HG02571 (cell line): ENCODE data around the gene CHD1L.
"Not testable (repeated sequence)": the region's sequence is repeated elsewhere in the genome, so short reads cannot be mapped to it uniquely, and the experiment has no call there.

Experiments used
- ATAC-seq: cut with Tn5 transposase; IDR thresholded peaks from one replicate; pipeline ENCODE4 v1.9.1; 2021; ENCODE audit warnings: mild to moderate bottlenecking, moderate library complexity; ENCODE audit not compliant: unreplicated experiment

CHD1L gene

GRCh38 chr1:147264158-147264768 lies 21.8 kb downstream of the CHD1L start:
- no peak for ATAC-seq

DNA sequence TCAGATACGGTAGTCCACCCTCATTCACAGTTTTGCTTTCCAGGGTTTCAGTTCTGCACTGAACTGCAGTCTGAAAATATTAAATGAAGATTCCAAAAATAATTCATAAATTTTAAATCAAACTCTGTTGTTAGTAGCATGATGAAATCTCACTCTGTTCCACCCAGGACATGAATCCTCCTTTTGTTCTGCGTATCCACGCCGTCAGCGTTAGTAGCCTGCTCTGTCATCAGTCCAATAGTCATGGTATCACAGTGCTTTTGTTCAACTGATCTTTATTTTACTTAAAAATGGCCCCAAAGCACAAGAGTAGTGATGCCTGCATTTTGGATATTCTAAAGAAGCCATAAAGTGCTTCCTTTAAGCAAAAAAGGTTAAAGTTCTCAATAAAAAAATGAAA lies 23.9 kb downstream of the CHD1L start:
- no peak for ATAC-seq

GRCh38 chr1:147267711-147268110 lies 25.2 kb downstream of the CHD1L start:
- ATAC-seq: no peak

DNA sequence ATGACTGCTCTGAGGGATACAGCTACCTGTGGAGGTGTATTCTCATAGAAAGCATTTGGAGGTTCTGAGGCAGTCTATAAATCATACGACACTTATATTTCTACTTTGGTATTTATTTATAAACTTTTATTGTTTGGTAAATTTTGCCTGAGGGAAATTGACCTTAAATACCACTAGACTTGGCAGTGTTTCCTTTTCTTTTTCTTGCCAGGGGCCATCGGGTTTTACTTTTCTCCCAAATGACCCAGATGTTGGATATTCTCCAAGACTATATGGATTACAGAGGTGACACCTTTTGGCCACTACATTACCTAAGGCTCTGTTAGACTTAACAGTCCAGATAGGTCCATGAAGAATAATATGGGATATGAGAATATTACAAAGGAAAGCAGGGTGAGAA lies 28.2 kb downstream of the CHD1L start:
- ATAC-seq: no peak

GRCh38 chr1:147272042-147272441 lies 29.6 kb downstream of the CHD1L start:
- no peak for ATAC-seq

GRCh38 chr1:147273409-147274336 lies 31.2 kb downstream of the CHD1L start:
- ATAC-seq: no peak

GRCh38 chr1:147281950-147282349 lies 39.5 kb downstream of the CHD1L start:
- no peak for ATAC-seq

GRCh38 chr1:147283011-147283410 lies 40.5 kb downstream of the CHD1L start:
- no peak for ATAC-seq

DNA sequence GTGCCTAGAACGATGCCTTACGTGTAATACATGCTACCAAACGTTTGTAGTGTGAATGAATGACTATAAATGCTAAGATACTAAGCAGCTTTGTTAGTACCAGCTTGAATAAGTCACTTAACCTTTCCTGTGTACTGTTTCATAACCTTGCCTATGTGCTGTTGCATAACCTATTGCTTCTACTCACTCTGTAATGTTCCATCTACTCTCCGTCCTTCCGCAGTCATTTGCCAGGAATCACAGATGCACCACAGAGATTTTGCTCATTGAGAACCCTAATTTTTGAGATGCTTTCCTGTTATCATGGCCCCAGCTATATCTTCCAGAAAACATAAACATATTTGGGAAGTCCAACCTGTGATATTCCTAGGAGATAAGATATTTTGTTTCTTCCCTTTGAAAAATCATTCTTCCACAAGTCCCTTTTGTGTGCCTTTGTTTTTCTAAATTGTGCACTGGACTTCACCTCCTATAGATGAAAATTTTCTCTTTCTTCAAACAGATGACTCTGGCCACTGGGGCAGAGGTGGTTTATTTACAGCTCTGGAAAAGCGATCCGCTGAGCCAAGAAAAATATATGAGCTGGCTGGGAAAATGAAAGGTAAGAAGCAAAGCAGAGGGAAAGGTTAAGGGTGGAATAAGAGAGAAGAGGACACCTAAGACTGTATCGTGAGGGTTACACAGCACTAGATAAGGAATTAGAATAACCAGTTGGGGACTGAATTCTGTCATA lies 44.8 kb downstream of the CHD1L start:
- ATAC-seq: no peak

- no peak for ATAC-seq
Observed at GRCh38 chr1:147292012-147292411, 49.5 kb downstream of the CHD1L start.

GRCh38 chr1:147292631-147293251 lies 50.3 kb downstream of the CHD1L start:
- ATAC-seq: no peak

DNA sequence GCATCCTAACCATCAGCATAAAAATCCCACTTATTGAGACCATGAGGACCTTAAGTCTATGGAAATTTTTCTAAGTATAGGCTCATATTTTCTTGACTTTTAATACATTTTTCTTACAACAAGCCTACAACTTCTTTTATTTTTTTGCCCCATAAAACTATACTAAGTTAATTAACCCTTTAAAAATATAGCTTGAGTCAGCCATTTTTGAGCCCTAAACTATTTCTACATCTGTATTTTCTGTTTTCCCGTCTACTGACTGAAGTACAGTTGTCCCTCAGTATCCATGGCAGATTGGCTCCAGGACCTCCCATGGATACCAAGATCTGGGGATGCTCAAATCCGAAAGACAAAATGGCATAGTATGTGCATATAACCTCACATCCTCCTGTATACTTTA lies 55.0 kb downstream of the CHD1L start:
- no peak for ATAC-seq

DNA sequence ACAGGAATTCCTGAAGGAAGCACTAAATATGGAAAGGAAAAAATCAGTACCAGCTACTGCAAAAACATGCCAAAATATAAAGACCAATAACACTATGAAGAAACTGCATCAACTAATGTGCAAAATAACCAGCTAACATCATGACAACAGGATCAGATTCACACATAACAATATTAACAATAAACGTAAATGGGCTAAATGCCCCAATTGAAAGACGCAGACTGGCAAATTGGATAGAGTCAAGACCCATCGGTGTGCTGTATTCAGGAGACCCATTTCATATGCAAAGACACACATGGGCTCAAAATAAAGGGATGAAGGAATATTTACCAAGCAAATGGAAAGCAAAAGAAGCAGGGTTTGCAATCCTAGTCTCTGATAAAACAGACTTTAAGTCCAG lies 63.3 kb downstream of the CHD1L start:
- ATAC-seq: not testable (repeated sequence)

DNA sequence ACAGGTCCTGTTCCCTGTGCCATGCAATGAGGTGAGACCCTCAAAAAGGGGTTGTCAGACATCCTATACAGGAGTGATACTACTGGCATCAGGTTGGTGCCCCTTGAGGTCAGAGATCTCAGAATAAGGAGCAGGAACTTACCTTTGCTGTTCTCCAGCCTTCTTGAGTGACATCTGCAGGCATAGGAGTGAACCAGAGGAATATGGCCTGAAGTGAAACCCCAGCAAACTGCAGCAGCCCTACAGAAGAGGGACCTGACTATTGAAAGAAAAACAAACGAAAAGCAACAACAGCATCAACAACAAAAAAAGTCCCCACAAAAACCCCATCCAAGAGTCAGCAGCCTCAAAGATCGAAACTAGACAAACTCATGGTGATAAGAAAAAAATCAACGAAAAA lies 74.5 kb downstream of the CHD1L start:
- no peak for ATAC-seq

- ATAC-seq: not testable (repeated sequence)
Observed at GRCh38 chr1:147326933-147327687, 84.6 kb downstream of the CHD1L start.

- ATAC-seq: no peak
Observed at GRCh38 chr1:147334292-147334691, 91.8 kb downstream of the CHD1L start.

DNA sequence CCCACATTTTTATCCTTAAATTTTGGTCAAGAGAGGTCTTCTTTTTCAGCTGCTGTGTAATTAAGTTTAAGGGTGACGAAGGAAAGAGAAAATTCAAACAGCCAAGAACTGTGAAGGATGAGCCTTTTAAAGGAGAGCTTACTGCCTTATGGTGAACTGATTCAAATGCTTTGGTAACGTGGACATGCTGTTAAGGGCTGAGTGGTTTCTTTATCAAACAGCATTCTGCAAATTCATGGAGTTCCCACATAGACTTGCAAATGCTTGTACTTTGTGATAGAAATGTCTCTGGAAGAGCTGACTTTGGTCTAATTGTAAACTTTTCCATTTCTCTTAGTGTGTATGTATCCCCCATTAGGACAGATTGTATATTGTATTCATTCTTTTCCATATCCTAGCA lies 93.8 kb downstream of the CHD1L start:
- ATAC-seq: no peak

- no peak for ATAC-seq
Observed at GRCh38 chr1:147337040-147337630, 94.7 kb downstream of the CHD1L start.

- no peak for ATAC-seq
Observed at GRCh38 chr1:147338571-147338970, 96.1 kb downstream of the CHD1L start.

DNA sequence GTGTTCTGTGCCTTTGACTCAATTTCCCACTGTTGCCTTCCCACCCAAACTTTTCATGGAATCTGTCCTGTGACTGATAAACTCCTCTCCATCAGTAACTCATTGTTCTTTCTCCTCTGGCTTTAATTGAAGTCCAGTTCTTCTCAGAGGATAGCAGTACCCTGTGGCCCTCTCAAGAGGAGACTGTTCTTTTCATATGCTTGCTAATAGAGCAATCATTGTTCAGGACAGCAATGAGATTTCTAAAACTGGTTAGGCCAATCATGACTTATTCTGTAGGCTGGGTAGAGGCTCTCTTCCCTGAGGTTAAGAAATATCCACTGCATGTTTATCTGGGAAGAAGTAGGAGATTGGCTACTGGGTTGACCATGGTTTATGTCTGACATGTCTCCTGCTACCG lies 98.8 kb downstream of the CHD1L start:
- ATAC-seq: no peak
